Measurements from ENCODE around the gene OR4F6. TPM values are rescaled to one million over a fixed set of nuclear protein-coding genes. Genes with fewer than 3 reads are reported as not detected.

The OR4F6 gene
- polyA plus RNA-seq, 1 of the 3 experiments (the other 2 are of a cell fraction): not detected

DNA sequence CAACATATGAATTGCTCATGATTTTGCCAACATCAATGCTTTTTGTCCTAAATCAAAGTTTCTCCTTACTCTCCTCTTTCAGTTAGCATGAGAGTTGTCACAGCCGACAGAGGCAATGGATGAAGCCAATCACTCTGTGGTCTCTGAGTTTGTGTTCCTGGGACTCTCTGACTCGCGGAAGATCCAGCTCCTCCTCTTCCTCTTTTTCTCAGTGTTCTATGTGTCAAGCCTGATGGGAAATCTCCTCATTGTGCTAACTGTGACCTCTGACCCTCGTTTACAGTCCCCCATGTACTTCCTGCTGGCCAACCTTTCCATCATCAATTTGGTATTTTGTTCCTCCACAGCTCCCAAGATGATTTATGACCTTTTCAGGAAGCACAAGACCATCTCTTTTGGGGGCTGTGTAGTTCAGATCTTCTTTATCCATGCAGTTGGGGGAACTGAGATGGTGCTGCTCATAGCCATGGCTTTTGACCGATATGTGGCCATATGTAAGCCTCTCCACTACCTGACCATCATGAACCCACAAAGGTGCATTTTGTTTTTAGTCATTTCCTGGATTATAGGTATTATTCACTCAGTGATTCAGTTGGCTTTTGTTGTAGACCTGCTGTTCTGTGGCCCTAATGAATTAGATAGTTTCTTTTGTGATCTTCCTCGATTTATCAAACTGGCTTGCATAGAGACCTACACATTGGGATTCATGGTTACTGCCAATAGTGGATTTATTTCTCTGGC is 2.5 kb downstream of the OR4F6 start:
- POLR2A ChIA-PET: no interaction called here
- H3K9me2 ChIP-seq: no peaks in the 10 kb centered on the region
- 31% methylated on average over 6 of the region's 6 CpGs for WGBS (ENCODE audit: low lambda C conversion rate)

More for the DNA sequence above, 2.5 kb downstream of the OR4F6 start:
- TF ChIP-seq, protein P1, sequence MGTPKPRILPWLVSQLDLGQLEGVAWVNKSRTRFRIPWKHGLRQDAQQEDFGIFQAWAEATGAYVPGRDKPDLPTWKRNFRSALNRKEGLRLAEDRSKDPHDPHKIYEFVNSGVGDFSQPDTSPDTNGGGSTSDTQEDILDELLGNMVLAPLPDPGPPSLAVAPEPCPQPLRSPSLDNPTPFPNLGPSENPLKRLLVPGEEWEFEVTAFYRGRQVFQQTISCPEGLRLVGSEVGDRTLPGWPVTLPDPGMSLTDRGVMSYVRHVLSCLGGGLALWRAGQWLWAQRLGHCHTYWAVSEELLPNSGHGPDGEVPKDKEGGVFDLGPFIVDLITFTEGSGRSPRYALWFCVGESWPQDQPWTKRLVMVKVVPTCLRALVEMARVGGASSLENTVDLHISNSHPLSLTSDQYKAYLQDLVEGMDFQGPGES (IDR thresholded peaks at IDR 0.05; ENCODE audit: low read depth, low read length): no peak
- no peak for TF ChIP-seq EZH2phosphoT487 (IDR thresholded peaks at IDR 0.05; ENCODE audit: borderline replicate concordance, low read depth)
- no peak for TF ChIP-seq RXRA (IDR thresholded peaks at IDR 0.05; ENCODE audit: borderline replicate concordance, low read depth)
- TF ChIP-seq, protein P2, sequence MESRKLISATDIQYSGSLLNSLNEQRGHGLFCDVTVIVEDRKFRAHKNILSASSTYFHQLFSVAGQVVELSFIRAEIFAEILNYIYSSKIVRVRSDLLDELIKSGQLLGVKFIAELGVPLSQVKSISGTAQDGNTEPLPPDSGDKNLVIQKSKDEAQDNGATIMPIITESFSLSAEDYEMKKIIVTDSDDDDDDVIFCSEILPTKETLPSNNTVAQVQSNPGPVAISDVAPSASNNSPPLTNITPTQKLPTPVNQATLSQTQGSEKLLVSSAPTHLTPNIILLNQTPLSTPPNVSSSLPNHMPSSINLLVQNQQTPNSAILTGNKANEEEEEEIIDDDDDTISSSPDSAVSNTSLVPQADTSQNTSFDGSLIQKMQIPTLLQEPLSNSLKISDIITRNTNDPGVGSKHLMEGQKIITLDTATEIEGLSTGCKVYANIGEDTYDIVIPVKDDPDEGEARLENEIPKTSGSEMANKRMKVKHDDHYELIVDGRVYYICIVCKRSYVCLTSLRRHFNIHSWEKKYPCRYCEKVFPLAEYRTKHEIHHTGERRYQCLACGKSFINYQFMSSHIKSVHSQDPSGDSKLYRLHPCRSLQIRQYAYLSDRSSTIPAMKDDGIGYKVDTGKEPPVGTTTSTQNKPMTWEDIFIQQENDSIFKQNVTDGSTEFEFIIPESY (IDR thresholded peaks at IDR 0.05; ENCODE audit: borderline replicate concordance, low read depth): no peak
- no peak for TF ChIP-seq MXI1 (IDR thresholded peaks at IDR 0.05; ENCODE audit: low read depth, low read length)
- TF ChIP-seq CTCF (IDR thresholded peaks at IDR 0.05): no peak
- TF ChIP-seq RCOR1 (IDR thresholded peaks at IDR 0.05; ENCODE audit: low read length): no peak
- TF ChIP-seq RFX5 (IDR thresholded peaks at IDR 0.05; ENCODE audit: low read length): no peak
- no peak for TF ChIP-seq FOXM1 (IDR thresholded peaks at IDR 0.05; ENCODE audit: low read depth)
- no peak for TF ChIP-seq POLR2AphosphoS5 (IDR thresholded peaks at IDR 0.05; ENCODE audit: low read depth, low read length)
- TF ChIP-seq JUND (IDR thresholded peaks at IDR 0.05): no peak
- no peak for TF ChIP-seq NRF1 (IDR thresholded peaks at IDR 0.05; ENCODE audit: low read depth, low read length)
- no peak for TF ChIP-seq CHD2 (IDR thresholded peaks at IDR 0.05; ENCODE audit: low read length, partially characterized antibody)
- no peak for TF ChIP-seq MAX (IDR thresholded peaks at IDR 0.05; ENCODE audit: low read depth)
- peaks cover 0 to 5% of the 10 kb centered on the region in 2 experiments; a peak in 2 of 4 replicates for H3K4me1 ChIP-seq (ENCODE audit: control insufficient read depth in 1 of 2, insufficient read depth in 2 of 2, low read depth in 1 of 2, low read length in 1 of 2)
- no peak overlapping the region for H2AFZ ChIP-seq (ENCODE audit: low read depth)
- H3F3A ChIP-seq (replicated peaks; ENCODE audit: insufficient read depth): peaks cover 8% of the 10 kb centered on the region
- CTCF ChIA-PET: no interaction called here
- no peak overlapping the region for H3K4me2 ChIP-seq
- no peaks in the 10 kb centered on the region for H3K36me3 ChIP-seq (replicated peaks in 1 of 2; ENCODE audit: control insufficient read depth in 1 of 2, insufficient read depth in 2 of 2, low read length in 1 of 2)
- H4K20me1 ChIP-seq (ENCODE audit: insufficient read depth): no peaks in the 10 kb centered on the region
- DNase-seq: no peak
- H3K4me3 ChIP-seq (ENCODE audit: low read depth in 2 of 2, low read length in 1 of 2): no peak overlapping the region
- H3K9ac ChIP-seq: no peak overlapping the region
- H3K27me3 ChIP-seq (ENCODE audit: insufficient read depth): no peaks in the 10 kb centered on the region
- H3K27ac ChIP-seq (ENCODE audit: low read depth in 2 of 2, low read length in 1 of 2): no peak overlapping the region
- H3K9me3 ChIP-seq: no peaks in the 10 kb centered on the region
- H3K79me2 ChIP-seq (ENCODE audit: insufficient read depth): no peaks in the 10 kb centered on the region

All from SK-N-SH (cell line).